ENCODE results near the gene NIPBL. TPM values are rescaled to one million over a fixed set of nuclear protein-coding genes. Genes with fewer than 3 reads are reported as not detected.

NIPBL gene
- total RNA-seq, 1 experiment from 2014 or later, result 69.5 TPM

GRCh38 chr5:36969700-36970395 lies 93.3 kb downstream of the NIPBL start:
- H3K27me3 ChIP-seq (replicated peaks; ENCODE audit: insufficient read depth, low read depth, low read length, poor library complexity), result no peaks in the 10 kb centered on the region
- no peak for TF ChIP-seq EZH2 (IDR thresholded peaks at IDR 0.05; ENCODE audit: borderline replicate concordance, low read depth, low read length, poor library complexity, severe bottlenecking)
- TF ChIP-seq CTCF (conservative IDR thresholded peaks at IDR 0.05; ENCODE audit: low read depth, low read length), result no peak
- H3K4me1 ChIP-seq (ENCODE audit: insufficient read depth, low read length, poor library complexity, severe bottlenecking), result no peaks in the 10 kb centered on the region
- peaks cover 2% of the 10 kb centered on the region for H3K9me3 ChIP-seq (ENCODE audit: low read depth, low read length, poor library complexity, severe bottlenecking)
- POLR2A ChIA-PET (ENCODE audit: low non-redundant PET), result no interaction called here
- H3K4me3 ChIP-seq (ENCODE audit: low read depth, low read length, poor library complexity, severe bottlenecking), result no peak overlapping the region
- intact Hi-C loops (cut with micrococcal nuclease; ENCODE audit: unreplicated experiment), result no loop called here
- peaks cover 32% of the 10 kb centered on the region for H3K36me3 ChIP-seq (ENCODE audit: insufficient read depth, low read length, poor library complexity, severe bottlenecking)
- H3K27ac ChIP-seq (ENCODE audit: low read depth, low read length, poor library complexity, severe bottlenecking), result no peak overlapping the region
- no peak for DNase-seq (ENCODE audit: low spot score)
- CTCF ChIA-PET, result no interaction called here
- no TSS peak for BruUV-seq (replicated peaks)

- Histone ChIP-seq H3K27me3 (replicated peaks; ENCODE audit: insufficient read depth, low read depth, low read length, poor library complexity) (no peaks in the 10 kb centered on the region), H3K4me1 (ENCODE audit: insufficient read depth, low read length, poor library complexity, severe bottlenecking) (no peaks in the 10 kb centered on the region), H3K9me3 (ENCODE audit: low read depth, low read length, poor library complexity, severe bottlenecking) (peaks cover 8% of the 10 kb centered on the region), H3K36me3 (ENCODE audit: insufficient read depth, low read length, poor library complexity, severe bottlenecking) (peaks cover 27% of the 10 kb centered on the region), H3K4me3 (ENCODE audit: low read depth, low read length, poor library complexity, severe bottlenecking) (no peak overlapping the region), H3K27ac (ENCODE audit: low read depth, low read length, poor library complexity, severe bottlenecking) (no peak overlapping the region)
- ChIA-PET POLR2A (ENCODE audit: low non-redundant PET) (no interaction called here), CTCF (no interaction called here)
- BruUV-seq (replicated peaks), result no TSS peak
- DNase-seq (ENCODE audit: low spot score), result no peak
- no peak for TF ChIP-seq EZH2 (IDR thresholded peaks at IDR 0.05; ENCODE audit: borderline replicate concordance, low read depth, low read length, poor library complexity, severe bottlenecking)
- no peak for TF ChIP-seq CTCF (conservative IDR thresholded peaks at IDR 0.05; ENCODE audit: low read depth, low read length)
- intact Hi-C loops (cut with micrococcal nuclease; ENCODE audit: unreplicated experiment), result no loop called here
These were observed 101.6 kb downstream of the NIPBL start for GRCh38 chr5:36978196-36978595.

- H3K27me3 ChIP-seq (replicated peaks; ENCODE audit: insufficient read depth, low read depth, low read length, poor library complexity), result no peaks in the 10 kb centered on the region
- no peaks in the 10 kb centered on the region for H3K4me1 ChIP-seq (ENCODE audit: insufficient read depth, low read length, poor library complexity, severe bottlenecking)
- H3K9me3 ChIP-seq (ENCODE audit: low read depth, low read length, poor library complexity, severe bottlenecking), result peaks cover 8% of the 10 kb centered on the region
- intact Hi-C loops (cut with micrococcal nuclease; ENCODE audit: unreplicated experiment), result no loop called here
- BruUV-seq (replicated peaks), result no TSS peak
- no peak overlapping the region for H3K27ac ChIP-seq (ENCODE audit: low read depth, low read length, poor library complexity, severe bottlenecking)
- ChIA-PET CTCF (no interaction called here), POLR2A (ENCODE audit: low non-redundant PET) (no interaction called here)
- H3K36me3 ChIP-seq (ENCODE audit: insufficient read depth, low read length, poor library complexity, severe bottlenecking), result peaks cover 26% of the 10 kb centered on the region
- no peak for DNase-seq (ENCODE audit: low spot score)
- TF ChIP-seq CTCF (conservative IDR thresholded peaks at IDR 0.05; ENCODE audit: low read depth, low read length), result no peak
- no peak for TF ChIP-seq EZH2 (IDR thresholded peaks at IDR 0.05; ENCODE audit: borderline replicate concordance, low read depth, low read length, poor library complexity, severe bottlenecking)
- H3K4me3 ChIP-seq (ENCODE audit: low read depth, low read length, poor library complexity, severe bottlenecking), result no peak overlapping the region
These were observed 105.6 kb downstream of the NIPBL start for GRCh38 chr5:36982146-36982545.
